GM12892 (cell line): Measurements from ENCODE around the gene FAIM2.

Source experiments
- POLR2AphosphoS5 ChIP-seq: IDR thresholded peaks from 2 replicates; pipeline ENCODE4 v1.6.1; 2011; ENCODE audit warnings: low read depth, low read length, control low read depth
- TAF1 ChIP-seq: IDR thresholded peaks from 2 replicates; pipeline ENCODE4 v1.6.1; 2011; ENCODE audit warnings: low read depth, mild to moderate bottlenecking, control low read depth, low read length, borderline replicate concordance

DNA sequence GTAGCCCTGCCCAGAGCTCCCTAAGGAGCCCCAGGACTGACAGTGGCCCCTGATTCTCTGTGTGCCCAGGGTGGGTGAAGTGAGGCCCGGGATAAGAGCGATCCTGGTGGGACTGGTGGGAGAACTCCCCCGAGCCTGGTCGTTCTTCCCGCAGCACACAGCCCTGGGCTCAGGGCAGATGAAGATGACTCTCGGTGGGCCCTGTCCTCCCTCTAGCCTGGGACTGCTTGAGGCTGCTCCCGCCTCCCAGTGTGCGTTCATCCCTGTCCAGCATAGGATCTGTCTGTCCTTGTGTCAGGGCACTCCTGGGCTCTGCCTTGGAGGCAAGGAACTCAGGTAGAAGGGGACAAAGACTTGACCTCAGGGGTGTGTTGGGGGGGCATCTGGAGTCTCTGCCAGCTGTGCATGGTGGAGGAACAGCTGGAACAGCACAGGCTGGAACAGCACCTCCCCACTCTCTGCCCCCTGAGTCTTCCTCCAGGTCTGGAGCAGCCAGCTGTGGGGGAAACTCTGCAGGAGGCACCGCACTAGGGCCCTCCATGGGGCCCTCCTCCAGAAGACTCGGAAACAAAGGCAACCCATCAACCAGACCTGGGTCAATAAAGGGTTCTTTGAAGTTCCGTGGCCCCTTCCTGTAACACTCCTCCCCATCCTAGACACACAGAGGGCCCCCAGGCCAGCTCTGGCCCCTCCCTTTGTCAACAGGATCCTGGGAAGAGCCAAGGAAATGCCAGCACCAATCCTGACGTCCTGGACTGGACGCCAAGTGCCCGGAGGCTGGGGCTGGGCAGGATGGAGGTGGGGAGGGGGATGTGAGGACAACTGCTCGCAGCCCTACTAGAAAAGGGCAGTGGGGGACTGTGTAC is 15.9 kb downstream of the FAIM2 start:
- TF ChIP-seq TAF1, result no peak
- no peak for TF ChIP-seq POLR2AphosphoS5
